ENCODE results near the gene UST. TPM values are rescaled to one million over a fixed set of nuclear protein-coding genes. Genes with fewer than 3 reads are reported as not detected.

Gene UST
- total RNA-seq, 1 donor from 2014 or later: 23.2 TPM

DNA sequence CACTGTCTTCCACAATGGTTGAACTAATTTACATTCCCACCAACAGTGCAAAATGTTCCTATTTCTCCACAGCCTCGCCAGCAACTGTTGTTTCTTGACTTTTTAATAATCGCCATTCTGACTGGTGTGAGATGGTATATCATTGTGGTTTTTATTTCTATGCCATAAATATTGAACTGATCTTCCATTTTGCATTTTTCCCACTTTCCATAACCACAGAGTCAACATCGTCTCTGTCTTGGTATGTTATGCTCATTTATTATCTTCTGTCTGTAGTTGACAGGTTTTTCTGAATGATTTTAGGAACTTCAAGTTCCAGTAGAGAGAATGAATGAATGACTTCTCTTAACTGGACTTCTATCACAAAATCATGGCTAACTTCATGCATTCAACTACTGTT lies 259.8 kb downstream of the UST start:
- no peaks in the 10 kb centered on the region for H3K9me3 Mint-ChIP-seq (ENCODE audit: unreplicated experiment)
- no peaks in the 10 kb centered on the region for H3K4me1 Mint-ChIP-seq (ENCODE audit: unreplicated experiment)
- H3K27ac Mint-ChIP-seq (ENCODE audit: unreplicated experiment): no peak overlapping the region
- TF ChIP-seq, protein P1, sequence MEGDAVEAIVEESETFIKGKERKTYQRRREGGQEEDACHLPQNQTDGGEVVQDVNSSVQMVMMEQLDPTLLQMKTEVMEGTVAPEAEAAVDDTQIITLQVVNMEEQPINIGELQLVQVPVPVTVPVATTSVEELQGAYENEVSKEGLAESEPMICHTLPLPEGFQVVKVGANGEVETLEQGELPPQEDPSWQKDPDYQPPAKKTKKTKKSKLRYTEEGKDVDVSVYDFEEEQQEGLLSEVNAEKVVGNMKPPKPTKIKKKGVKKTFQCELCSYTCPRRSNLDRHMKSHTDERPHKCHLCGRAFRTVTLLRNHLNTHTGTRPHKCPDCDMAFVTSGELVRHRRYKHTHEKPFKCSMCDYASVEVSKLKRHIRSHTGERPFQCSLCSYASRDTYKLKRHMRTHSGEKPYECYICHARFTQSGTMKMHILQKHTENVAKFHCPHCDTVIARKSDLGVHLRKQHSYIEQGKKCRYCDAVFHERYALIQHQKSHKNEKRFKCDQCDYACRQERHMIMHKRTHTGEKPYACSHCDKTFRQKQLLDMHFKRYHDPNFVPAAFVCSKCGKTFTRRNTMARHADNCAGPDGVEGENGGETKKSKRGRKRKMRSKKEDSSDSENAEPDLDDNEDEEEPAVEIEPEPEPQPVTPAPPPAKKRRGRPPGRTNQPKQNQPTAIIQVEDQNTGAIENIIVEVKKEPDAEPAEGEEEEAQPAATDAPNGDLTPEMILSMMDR (IDR thresholded peaks at IDR 0.05; ENCODE audit: unreplicated experiment): no peak
- peaks cover 27% of the 10 kb centered on the region for H3K36me3 Mint-ChIP-seq (ENCODE audit: low read depth, unreplicated experiment)
- no peak for DNase-seq (ENCODE audit: low spot score)
- no peak overlapping the region for H3K4me3 Mint-ChIP-seq (ENCODE audit: unreplicated experiment)
- no peaks in the 10 kb centered on the region for H3K27me3 Mint-ChIP-seq (ENCODE audit: unreplicated experiment)

DNA sequence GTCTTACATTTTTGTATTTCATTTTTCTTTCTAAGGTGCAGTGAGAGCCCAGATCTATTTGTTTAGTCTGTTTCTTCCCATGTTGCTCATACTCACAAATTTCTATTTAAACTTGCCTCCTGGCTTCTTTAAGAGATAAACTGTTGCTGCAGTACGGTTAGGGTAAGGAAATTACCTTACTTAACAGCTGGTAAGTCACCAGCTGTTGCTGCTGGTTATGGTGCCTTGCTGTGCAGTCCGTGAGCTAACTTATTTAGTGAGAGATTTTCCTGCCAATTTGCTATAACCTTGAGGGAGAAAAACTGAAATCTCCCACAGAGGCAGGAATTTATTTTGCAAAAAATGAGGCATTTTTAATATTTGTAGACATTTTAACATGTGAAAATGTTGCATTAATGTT lies 261.0 kb downstream of the UST start:
- DNase-seq (ENCODE audit: low spot score): no peak

DNA sequence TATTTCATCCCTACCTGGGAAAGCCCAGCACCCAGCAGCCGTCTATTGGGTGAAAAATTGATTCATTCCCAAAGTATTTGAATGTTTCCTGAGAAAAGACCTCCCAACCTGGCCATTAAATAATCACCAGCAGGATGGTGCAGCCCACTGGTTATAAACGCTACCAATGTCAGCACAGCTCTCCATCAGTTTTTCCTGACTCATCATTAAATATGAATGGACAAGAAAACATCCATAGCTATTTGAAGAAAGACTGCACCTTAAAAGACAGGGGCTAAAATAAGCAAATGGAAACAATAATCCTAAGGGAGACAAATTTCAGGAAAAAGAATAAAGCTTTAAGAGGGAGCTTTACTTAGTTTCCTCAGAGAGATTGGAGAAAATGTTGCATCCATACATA lies 261.9 kb downstream of the UST start:
- Mint-ChIP-seq H3K36me3 (ENCODE audit: low read depth, unreplicated experiment) (peaks cover 27% of the 10 kb centered on the region), H3K27ac (ENCODE audit: unreplicated experiment) (no peak overlapping the region), H3K4me3 (ENCODE audit: unreplicated experiment) (no peak overlapping the region), H3K9me3 (ENCODE audit: unreplicated experiment) (no peaks in the 10 kb centered on the region), H3K4me1 (ENCODE audit: unreplicated experiment) (peaks cover under 1% of the 10 kb centered on the region), H3K27me3 (ENCODE audit: unreplicated experiment) (no peaks in the 10 kb centered on the region)
- TF ChIP-seq, protein P1 (IDR thresholded peaks at IDR 0.05; ENCODE audit: unreplicated experiment): no peak
- no peak for DNase-seq (ENCODE audit: low spot score)

More for the DNA sequence above, 261.0 kb downstream of the UST start:
- Mint-ChIP-seq H3K4me1 (ENCODE audit: unreplicated experiment) (no peaks in the 10 kb centered on the region), H3K36me3 (ENCODE audit: low read depth, unreplicated experiment) (peaks cover 27% of the 10 kb centered on the region), H3K9me3 (ENCODE audit: unreplicated experiment) (no peaks in the 10 kb centered on the region), H3K27me3 (ENCODE audit: unreplicated experiment) (no peaks in the 10 kb centered on the region), H3K27ac (ENCODE audit: unreplicated experiment) (no peak overlapping the region), H3K4me3 (ENCODE audit: unreplicated experiment) (no peak overlapping the region)
- TF ChIP-seq, protein P1 (IDR thresholded peaks at IDR 0.05; ENCODE audit: unreplicated experiment): no peak

DNA sequence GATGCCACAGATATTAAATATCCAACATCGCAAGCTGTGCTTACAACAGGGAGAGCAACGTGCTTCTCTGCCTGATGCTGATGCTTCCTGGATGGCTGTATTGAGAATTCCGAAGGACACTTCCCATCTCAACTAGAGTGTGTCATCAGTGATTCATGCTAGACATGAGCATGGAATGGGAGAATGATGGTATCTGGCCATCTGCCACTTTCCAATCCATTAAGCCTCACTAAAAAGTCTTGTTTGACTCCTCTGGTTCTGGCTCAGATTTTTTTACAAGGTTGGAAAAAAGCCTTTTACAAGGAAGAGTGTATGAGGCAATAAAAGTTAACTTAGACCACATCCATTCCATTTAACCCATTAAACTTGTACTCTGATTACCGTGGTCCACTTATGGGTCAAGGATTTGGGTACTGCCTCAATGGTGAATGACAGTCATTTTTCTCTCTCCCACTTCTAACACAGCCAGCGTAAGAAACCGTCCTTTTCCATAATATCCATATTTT lies 265.3 kb downstream of the UST start:
- Mint-ChIP-seq H3K4me3 (ENCODE audit: unreplicated experiment) (no peak overlapping the region), H3K9me3 (ENCODE audit: unreplicated experiment) (no peaks in the 10 kb centered on the region), H3K27ac (ENCODE audit: unreplicated experiment) (no peak overlapping the region), H3K27me3 (ENCODE audit: unreplicated experiment) (no peaks in the 10 kb centered on the region), H3K36me3 (ENCODE audit: low read depth, unreplicated experiment) (peaks cover 4% of the 10 kb centered on the region), H3K4me1 (ENCODE audit: unreplicated experiment) (peaks cover 20% of the 10 kb centered on the region)
- TF ChIP-seq, protein P1 (IDR thresholded peaks at IDR 0.05; ENCODE audit: unreplicated experiment): no peak
- no peak for DNase-seq (ENCODE audit: low spot score)

DNA sequence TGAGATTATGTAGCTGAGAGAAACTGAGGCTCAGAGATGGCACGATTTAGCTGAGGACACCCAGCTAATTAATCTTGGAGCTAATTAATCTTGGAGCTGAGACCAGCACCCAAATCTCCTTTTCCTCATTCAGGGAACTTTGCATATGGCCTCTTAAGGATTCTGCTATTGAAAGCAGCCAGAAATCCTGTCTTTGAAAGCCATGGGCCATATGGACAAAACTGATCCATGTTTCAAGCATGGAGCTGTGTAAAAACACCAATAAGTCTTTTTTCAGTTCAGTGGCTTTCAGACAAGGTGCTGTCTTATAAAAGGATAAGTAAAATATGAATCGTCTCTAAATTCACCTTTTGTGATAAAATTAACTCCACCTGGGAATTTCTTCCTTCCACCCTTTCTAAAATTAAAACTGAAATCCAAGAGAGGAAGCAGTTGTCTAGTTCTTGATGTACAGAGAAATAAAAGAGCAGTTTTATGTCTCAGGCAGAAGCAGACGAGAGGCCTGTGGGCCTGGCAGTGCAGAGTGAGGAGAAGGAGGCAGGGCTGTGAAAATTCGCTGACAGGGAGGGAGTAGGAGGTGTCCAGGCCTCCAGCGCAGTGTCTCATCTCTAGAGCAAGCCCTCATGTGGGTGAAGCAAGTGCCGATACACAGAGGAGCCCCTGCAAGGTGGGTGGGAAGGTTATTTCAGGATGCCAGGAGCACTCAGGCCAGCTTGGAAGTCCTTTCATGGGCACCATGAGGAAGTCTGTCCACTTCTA lies 266.9 kb downstream of the UST start:
- H3K4me1 Mint-ChIP-seq (ENCODE audit: unreplicated experiment): peaks cover 20% of the 10 kb centered on the region
- TF ChIP-seq, protein P1 (IDR thresholded peaks at IDR 0.05; ENCODE audit: unreplicated experiment): no peak
- peaks cover 4% of the 10 kb centered on the region for H3K36me3 Mint-ChIP-seq (ENCODE audit: low read depth, unreplicated experiment)

More for the DNA sequence above, 266.9 kb downstream of the UST start:
- H3K9me3 Mint-ChIP-seq (ENCODE audit: unreplicated experiment): no peaks in the 10 kb centered on the region
- no peak for DNase-seq (ENCODE audit: low spot score)
- peak overlapping the region; percentile 33 for H3K4me3 Mint-ChIP-seq (ENCODE audit: unreplicated experiment)
- peak overlapping the region; percentile 79 for H3K27ac Mint-ChIP-seq (ENCODE audit: unreplicated experiment)
- H3K27me3 Mint-ChIP-seq (ENCODE audit: unreplicated experiment): no peaks in the 10 kb centered on the region
